Epithelial cell of proximal tubule (primary cell): Measurements from ENCODE around the gene KCNT1. TPM values are rescaled to one million over a fixed set of nuclear protein-coding genes. Genes with fewer than 3 reads are reported as not detected.
"Not testable (repeated sequence)": the region's sequence is repeated elsewhere in the genome, so short reads cannot be mapped to it uniquely, and the experiment has no call there.

Experiments used
- DNase-seq: peaks from one replicate; pipeline ENCODE4 v3.0.0-alpha.2; 2011; ENCODE audit warnings: low read depth
- H3K4me3 ChIP-seq: 2 replicates; pipeline ENCODE4 v1.5.1; 2011; ENCODE audit warnings: low read depth, mild to moderate bottlenecking, low read length
- total RNA-seq: library from RNA; depleted of rRNA; stranded (reverse); fragments of >200 nt; gene quantifications from 2 replicates; pipeline ENCODE4 v1.2.3, GENCODE V29; 2015
- TF ChIP-seq, protein P1 (sequence below): conservative IDR thresholded peaks from 2 replicates; pipeline ENCODE4 v1.5.1; 2012; ENCODE audit warnings: low read depth, mild to moderate bottlenecking, low read length

Gene KCNT1
- total RNA-seq, 1 donor from 2014 or later = not detected

DNA sequence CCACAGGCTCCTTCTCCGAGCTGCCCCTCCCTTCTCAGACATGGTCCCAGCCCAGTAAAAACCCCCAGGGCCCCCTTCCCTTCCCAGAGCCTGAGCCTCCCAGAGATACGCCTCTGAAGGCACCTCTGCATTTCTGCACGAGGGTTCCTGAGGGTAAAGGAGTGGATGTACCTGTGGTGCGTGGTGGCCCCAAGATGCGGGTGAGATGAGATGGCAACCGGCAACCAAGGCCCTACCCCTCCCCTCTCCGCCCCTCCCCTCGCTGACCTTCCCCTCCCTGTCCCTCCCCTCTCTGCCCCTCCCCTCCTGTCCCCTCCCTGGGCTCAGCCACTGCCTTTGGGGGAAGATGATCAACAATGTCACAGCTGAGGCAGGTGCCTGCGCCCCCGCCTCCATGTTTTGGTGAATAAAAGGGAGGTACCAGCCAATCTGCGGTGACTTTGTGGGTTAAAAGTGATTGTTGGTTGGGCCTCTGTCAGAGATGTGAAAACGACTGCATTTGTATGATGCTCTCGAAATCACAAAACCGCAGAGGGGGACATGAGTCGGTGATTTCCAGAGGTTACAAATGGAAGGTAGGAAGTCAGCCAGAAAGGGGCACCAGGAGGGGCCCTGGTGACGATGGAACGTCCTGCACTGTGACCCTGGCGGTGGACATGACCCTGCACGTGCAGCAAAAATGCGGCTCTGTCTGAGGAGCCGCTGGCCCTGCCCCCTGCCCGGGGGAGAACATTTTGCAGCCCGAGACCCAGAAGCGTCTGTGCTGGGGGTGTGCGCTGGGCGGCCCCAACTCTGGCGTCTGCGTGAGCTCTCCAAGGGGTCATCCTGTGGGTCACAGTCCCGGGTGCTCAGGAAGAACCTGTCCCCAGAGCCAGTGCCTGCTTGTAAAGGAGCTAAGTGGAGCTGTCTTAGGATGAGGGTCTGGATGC lies 35.2 kb upstream of the KCNT1 start:
- DNase-seq = no peak
- no peak overlapping the region for H3K4me3 ChIP-seq
- TF ChIP-seq, protein P1, sequence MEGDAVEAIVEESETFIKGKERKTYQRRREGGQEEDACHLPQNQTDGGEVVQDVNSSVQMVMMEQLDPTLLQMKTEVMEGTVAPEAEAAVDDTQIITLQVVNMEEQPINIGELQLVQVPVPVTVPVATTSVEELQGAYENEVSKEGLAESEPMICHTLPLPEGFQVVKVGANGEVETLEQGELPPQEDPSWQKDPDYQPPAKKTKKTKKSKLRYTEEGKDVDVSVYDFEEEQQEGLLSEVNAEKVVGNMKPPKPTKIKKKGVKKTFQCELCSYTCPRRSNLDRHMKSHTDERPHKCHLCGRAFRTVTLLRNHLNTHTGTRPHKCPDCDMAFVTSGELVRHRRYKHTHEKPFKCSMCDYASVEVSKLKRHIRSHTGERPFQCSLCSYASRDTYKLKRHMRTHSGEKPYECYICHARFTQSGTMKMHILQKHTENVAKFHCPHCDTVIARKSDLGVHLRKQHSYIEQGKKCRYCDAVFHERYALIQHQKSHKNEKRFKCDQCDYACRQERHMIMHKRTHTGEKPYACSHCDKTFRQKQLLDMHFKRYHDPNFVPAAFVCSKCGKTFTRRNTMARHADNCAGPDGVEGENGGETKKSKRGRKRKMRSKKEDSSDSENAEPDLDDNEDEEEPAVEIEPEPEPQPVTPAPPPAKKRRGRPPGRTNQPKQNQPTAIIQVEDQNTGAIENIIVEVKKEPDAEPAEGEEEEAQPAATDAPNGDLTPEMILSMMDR = no peak

DNA sequence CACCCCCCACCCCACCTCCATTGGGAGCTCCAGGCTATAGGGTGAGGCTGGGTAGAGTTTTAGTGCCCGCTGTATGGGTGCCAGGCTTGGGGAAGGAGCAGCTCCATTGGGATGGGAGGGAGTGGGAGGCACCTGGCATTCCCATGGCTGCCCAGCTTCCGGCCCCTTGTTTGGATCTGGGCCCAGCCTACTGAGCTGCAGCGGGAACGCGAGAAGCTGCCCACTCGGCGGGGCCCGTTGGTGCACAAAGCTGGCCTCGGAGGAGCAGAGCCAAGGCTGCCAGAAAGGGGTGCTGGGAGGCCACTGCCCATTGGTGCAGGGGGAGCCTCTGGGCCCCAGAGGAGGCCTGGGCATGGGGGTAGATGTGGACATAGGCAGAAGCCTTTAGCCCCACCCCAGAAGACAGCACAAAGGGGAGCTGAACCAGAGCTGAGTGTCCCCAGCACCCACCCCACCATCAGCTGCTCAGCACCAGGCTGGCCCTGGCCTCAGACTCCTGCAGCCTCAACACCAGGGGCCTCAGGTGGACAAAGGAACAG lies 34.5 kb upstream of the KCNT1 start:
- no peak overlapping the region for H3K4me3 ChIP-seq
- no peak for DNase-seq
- TF ChIP-seq, protein P1 = no peak

DNA sequence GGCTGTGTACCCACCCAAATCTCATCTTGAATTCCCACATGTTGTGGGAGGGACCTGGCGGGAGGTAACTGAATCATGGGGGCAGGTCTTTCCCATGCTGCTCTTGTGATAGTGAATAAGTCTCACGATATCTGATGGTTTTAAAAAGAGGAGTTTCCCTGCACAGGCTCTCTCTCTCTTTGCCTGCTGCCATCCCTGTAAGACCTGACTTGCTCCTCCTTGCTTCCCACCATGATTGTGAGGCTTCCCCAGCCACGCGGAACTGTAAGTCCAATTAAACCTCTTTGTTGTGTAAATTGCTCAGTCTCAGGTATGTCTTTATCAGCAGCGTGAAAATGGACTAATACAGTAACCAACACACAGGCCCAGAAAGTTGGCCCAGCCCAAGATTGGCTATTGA lies 33.0 kb upstream of the KCNT1 start:
- not testable (repeated sequence) for DNase-seq, H3K4me3 ChIP-seq

DNA sequence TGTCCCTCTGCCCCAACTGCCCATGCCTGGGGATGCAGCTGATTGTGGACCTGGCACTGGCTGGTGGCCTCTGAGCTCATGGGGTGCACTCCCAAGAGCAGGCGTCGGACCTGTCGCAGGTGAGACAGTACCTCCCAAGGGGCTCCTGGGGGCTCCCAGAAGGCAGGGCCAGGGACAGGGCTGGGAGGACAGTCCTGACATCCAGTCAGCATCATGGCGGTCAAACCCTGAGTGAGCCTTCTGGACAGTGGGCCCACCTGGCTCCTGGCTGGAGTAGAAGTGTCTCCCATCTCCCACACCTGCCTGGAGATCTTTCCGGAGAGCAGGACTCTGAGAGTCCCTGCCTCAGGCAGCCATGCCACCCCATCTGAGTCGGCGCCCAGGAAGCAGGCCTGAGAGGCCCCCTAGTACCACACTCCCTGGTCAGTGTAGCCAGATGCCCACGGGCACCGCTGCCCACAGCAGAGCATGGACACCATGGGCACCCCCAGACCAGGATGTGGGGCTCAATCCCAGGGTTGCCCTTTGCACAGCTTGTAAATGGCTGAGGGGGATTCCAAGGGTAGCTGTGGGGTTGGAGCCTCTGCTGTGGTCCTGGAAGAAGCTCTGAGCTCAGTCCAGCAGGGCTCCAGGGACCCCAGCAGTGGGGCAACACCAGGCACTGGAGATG lies 32.2 kb upstream of the KCNT1 start:
- TF ChIP-seq, protein P1 = no peak
- no peak overlapping the region for H3K4me3 ChIP-seq
- DNase-seq = no peak

DNA sequence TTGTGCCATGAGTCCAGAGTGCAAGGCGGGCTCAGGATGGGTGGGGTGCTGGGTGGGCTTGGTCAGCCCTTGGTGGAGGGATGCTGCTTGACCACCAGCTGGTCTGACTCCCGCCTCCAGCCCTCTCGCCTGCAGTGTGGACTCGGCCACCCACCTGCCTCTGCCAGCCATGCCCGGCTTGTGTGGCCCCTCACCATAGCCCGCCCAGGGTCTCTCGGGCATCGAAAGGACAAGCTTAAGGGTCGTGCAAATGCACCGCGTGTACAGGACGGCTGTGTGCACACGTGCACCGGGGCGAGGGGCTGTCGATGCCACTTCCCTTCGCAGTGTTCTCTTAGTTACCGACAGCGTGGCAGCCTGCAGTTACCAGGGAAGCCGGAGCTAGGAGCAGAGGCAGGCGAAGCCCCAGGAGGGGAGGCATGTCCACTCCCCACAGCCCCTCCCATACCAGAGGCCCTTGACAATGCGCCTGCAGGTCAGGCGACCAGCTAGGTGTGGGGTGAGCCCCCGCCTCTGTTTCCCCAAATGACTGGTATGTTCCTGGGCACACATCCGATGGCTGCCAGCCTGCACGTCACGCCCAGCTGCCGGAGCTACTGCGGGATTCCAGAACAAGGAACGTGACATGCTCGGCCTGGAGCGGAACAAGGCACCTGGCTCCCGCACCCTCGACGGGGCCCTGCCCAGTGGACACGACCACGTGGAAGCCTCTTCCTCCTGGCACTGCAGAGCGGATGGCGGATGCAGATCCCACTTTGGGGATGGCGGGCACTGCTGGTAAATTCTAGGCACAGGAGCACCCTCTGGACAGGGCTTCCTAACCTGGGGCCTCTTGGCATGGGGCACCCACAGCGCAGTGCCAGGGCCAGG lies 31.0 kb upstream of the KCNT1 start:
- no peak overlapping the region for H3K4me3 ChIP-seq
- no peak for DNase-seq
- TF ChIP-seq, protein P1 = no peak

DNA sequence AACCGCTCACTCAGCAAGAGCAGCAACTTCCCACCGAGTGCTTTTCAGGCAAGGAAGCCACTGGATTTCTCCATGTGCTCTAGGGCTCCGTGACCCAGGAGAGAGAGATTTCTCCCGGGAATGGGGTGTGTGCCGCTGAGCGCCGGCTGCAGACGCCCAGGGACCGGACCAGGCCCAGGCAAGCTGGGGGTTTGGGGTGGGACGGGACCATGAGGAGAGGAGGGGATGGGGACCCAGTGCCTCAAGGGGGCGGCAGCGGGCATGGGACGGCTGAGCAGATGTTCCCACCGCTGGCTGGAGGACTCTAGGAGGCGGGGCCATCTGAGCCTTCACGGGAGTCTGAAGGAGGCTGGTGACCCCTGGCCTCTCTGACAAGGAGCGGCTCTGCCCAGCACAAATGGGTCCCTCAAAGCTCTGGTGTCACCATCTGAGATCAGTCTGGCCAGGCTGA lies 30.4 kb upstream of the KCNT1 start:
- no peak overlapping the region for H3K4me3 ChIP-seq
- no peak for DNase-seq
- TF ChIP-seq, protein P1 = no peak

DNA sequence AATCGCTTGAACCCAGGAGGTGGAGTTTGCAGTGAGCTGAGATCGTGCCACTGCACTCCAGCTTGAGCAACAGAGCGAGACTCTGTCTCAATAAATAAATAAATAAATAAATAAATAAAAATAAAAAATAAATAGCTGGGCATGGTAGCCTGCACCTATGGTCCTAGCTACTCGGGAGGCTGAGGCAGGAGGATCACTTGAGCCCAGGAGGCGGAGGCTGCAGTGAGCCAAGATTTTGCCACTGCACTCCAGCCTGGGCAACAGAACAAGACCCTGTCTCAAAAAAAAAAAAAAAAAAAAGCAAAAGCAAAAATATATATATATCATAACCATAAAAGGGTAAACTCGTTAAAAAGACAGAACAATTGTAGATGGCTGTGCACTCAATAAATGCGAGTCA lies 29.2 kb upstream of the KCNT1 start:
- DNase-seq, H3K4me3 ChIP-seq: not testable (repeated sequence)
